Smooth muscle cell (in vitro differentiated cells): ENCODE data around the gene NPFF. TPM values are rescaled to one million over a fixed set of nuclear protein-coding genes. Genes with fewer than 3 reads are reported as not detected.

ENCODE experiments used
- DNase-seq: peaks from one replicate; lab custom pipeline; 2025; ENCODE audit not compliant: unreplicated experiment; lab: John Stamatoyannopoulos, UW
- H2AFZ ChIP-seq: fragments of 200-600 bp; sonication (generic); 2 replicates; pipeline ENCODE4 v1.6.0; 2016; ENCODE audit warnings: antibody characterized with exemption, low read depth, mild to moderate bottlenecking
- H3F3A ChIP-seq: fragments of 200-600 bp; sonication (generic); 2 replicates; pipeline ENCODE4 v1.6.0; 2017; ENCODE audit warnings: antibody characterized with exemption, low read depth
- H3K27ac ChIP-seq: fragments of 200-600 bp; sonication (generic); 2 replicates; pipeline ENCODE4 v1.5.1; 2016; ENCODE audit warnings: low read depth, mild to moderate bottlenecking
- H3K27me3 ChIP-seq: fragments of 200-600 bp; sonication (generic); 2 replicates; pipeline ENCODE4 v1.6.1; 2016; ENCODE audit warnings: low read depth, mild to moderate bottlenecking
- H3K36me3 ChIP-seq: fragments of 200-600 bp; sonication (generic); 2 replicates; pipeline ENCODE4 v1.5.1; 2016; ENCODE audit warnings: low read depth
- H3K4me1 ChIP-seq: fragments of 200-600 bp; sonication (generic); 2 replicates; pipeline ENCODE4 v1.5.1; 2016; ENCODE audit warnings: low read depth
- H3K4me2 ChIP-seq: fragments of 200-600 bp; sonication (generic); 2 replicates; pipeline ENCODE4 v1.6.0; 2016; ENCODE audit warnings: mild to moderate bottlenecking
- H3K4me3 ChIP-seq: fragments of 200-600 bp; sonication (generic); 2 replicates; pipeline ENCODE4 v1.5.1; 2016; ENCODE audit warnings: mild to moderate bottlenecking
- H3K79me2 ChIP-seq: fragments of 200-600 bp; sonication (generic); 2 replicates; pipeline ENCODE4 v1.6.0; 2016; ENCODE audit warnings: low read depth, mild to moderate bottlenecking
- H3K9ac ChIP-seq: fragments of 200-600 bp; sonication (generic); 2 replicates; pipeline ENCODE4 v1.6.0; 2016; ENCODE audit warnings: low read depth
- H3K9me3 ChIP-seq: fragments of 200-600 bp; sonication (generic); replicated peaks from 2 replicates; pipeline ENCODE4 v1.5.1; 2016; ENCODE audit warnings: low read depth
- H4K20me1 ChIP-seq: fragments of 200-600 bp; sonication (generic); 2 replicates; pipeline ENCODE4 v1.6.0; 2016; ENCODE audit warnings: low read depth
- CTCF ChIP-seq: fragments of 200-600 bp; sonication (generic); IDR thresholded peaks from 2 replicates; pipeline ENCODE4 v1.5.1; 2017; ENCODE audit warnings: borderline replicate concordance, mild to moderate bottlenecking, antibody characterized with exemption; ENCODE audit not compliant: insufficient read depth, poor library complexity, severe bottlenecking
- WGBS: methylation state at CpG from one replicate; pipeline ENCODE4 v1.1.7; 2016; ENCODE audit warnings: low lambda C conversion rate; 5-methylcytosine and 5-hydroxymethylcytosine counted together
- polyA plus RNA-seq: library from polyadenylated mRNA; unstranded; fragments of >200 nt; fragmentation: Nextera tagmentation; extraction: Ambion mirVana; gene quantifications from 2 replicates; pipeline ENCODE4 v1.2.1, GENCODE V29; 2016
- total RNA-seq: library from RNA; depleted of rRNA; stranded (reverse); fragments of >200 nt; gene quantifications from 2 replicates; pipeline ENCODE4 v1.2.3, GENCODE V29; 2014

NPFF gene
- total and polyA plus RNA-seq, 2 experiments from 2014 or later = 0.38 TPM; not detected in 1

- Histone ChIP-seq H4K20me1 (no peaks in the 10 kb centered on the region), H3F3A (peaks cover 7% of the 10 kb centered on the region), H3K4me2 (no peak overlapping the region), H3K4me3 (no peak overlapping the region), H3K9me3 (no peaks in the 10 kb centered on the region), H3K79me2 (peaks cover 13% of the 10 kb centered on the region), H3K9ac (no peak overlapping the region), H3K4me1 (peaks cover 22% of the 10 kb centered on the region), H3K36me3 (no peaks in the 10 kb centered on the region), H3K27ac (no peak overlapping the region), H2AFZ (no peak overlapping the region), H3K27me3 (no peaks in the 10 kb centered on the region)
- DNase-seq = no peak
- TF ChIP-seq CTCF = no peak
- WGBS = 94% methylated on average over 10 of the region's 10 CpGs
These were observed 4.1 kb downstream of the NPFF start for GRCh38 chr12:53502983-53503728.

DNA sequence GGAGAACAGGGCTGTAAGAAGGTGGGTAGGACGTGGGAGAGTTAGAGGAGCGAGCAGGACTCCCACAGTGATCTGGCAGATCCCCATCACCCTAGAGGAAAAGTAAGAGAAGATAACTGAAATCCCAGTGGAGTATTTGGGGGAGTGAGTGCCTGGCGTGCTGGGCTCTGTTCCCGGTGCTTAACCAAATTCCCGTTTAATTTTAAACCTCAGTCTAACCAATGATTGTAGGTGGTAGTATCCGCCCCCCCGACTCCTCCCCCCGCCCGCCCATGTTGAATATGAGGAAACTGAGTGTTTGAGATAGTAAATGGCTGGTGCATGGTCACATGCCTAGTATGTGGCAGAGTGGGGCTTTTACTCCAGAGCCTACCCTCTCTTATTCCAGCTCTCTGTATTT is 5.0 kb downstream of the NPFF start:
- H3K4me3 ChIP-seq = peak overlapping the region; percentile 57
- H3K4me1 ChIP-seq = peaks cover 26% of the 10 kb centered on the region
- DNase-seq = no peak
- H3K79me2 ChIP-seq = peaks cover 18% of the 10 kb centered on the region
- H3K36me3 ChIP-seq = no peaks in the 10 kb centered on the region
- no peaks in the 10 kb centered on the region for H3K27me3 ChIP-seq
- peak overlapping the region; percentile 98 for H3K27ac ChIP-seq
- 93% methylated on average over 9 of the region's 9 CpGs for WGBS
- H3K9ac ChIP-seq = peak overlapping the region; percentile 89
- no peaks in the 10 kb centered on the region for H4K20me1 ChIP-seq
- H2AFZ ChIP-seq = no peak overlapping the region
- peak overlapping the region; percentile 88 for H3K4me2 ChIP-seq
- no peak for TF ChIP-seq CTCF
- no peaks in the 10 kb centered on the region for H3K9me3 ChIP-seq
- peaks cover 7% of the 10 kb centered on the region for H3F3A ChIP-seq

DNA sequence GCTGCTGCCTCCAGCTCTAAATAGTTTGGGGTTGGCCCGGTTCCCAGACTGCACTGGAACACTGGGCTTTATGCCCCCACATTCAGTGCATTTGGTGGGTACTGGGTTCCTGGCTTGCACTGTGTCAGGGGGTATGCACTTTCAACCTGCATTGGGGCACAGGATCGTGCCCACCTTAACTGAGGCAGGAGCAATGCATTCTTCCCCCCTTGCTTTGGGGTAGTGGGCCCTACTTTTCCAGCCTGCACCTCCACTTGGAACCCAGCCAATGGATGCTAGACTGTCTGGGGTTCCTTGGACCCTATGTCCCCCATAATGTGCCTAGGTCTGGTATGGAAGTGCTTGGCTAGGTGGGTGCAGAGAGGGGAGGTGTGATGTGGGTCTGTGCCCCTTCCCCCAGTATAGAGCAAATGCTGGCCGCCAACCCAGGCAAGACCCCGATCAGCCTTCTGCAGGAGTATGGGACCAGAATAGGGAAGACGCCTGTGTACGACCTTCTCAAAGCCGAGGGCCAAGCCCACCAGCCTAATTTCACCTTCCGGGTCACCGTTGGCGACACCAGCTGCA is 5.6 kb downstream of the NPFF start:
- DNase-seq = no peak
- Histone ChIP-seq H4K20me1 (no peaks in the 10 kb centered on the region), H3K36me3 (no peaks in the 10 kb centered on the region), H3K4me3 (peak overlapping the region; percentile 57), H3K9me3 (no peaks in the 10 kb centered on the region), H3F3A (peaks cover 7% of the 10 kb centered on the region), H3K79me2 (peaks cover 18% of the 10 kb centered on the region), H3K4me2 (peak overlapping the region; percentile 88), H3K4me1 (peaks cover 27% of the 10 kb centered on the region), H2AFZ (no peak overlapping the region), H3K27me3 (no peaks in the 10 kb centered on the region), H3K9ac (peak overlapping the region; percentile 89), H3K27ac (peak overlapping the region; percentile 98)
- no peak for TF ChIP-seq CTCF
- WGBS = 79% methylated on average over 10 of the region's 10 CpGs
